Endodermal cell (in vitro differentiated cells): ENCODE results near the gene PTPRM. TPM values are rescaled to one million over a fixed set of nuclear protein-coding genes. Genes with fewer than 3 reads are reported as not detected.

Source experiments
- DNase-seq: peaks from one replicate; pipeline ENCODE4 v3.0.0-alpha.2; 2017
- H3K27ac ChIP-seq: 2 replicates; pipeline ENCODE4 v1.5.1; 2013; ENCODE audit warnings: mild to moderate bottlenecking, low read depth, low read length, moderate library complexity
- H3K27me3 ChIP-seq: 2 replicates; pipeline ENCODE4 v1.6.1; 2013; ENCODE audit warnings: mild to moderate bottlenecking, low read length, moderate library complexity; ENCODE audit not compliant: insufficient read depth, control insufficient read depth, poor library complexity, severe bottlenecking
- H3K36me3 ChIP-seq: 2 replicates; pipeline ENCODE4 v1.7.0; 2013; ENCODE audit warnings: mild to moderate bottlenecking, low read length, moderate library complexity; ENCODE audit not compliant: control insufficient read depth, insufficient read depth
- H3K4me1 ChIP-seq: one replicate; pipeline ENCODE4 v1.7.0; 2013; ENCODE audit warnings: low read length; ENCODE audit not compliant: control insufficient read depth, insufficient read depth
- H3K4me3 ChIP-seq: 2 replicates; pipeline ENCODE4 v1.5.1; 2013; ENCODE audit warnings: mild to moderate bottlenecking, low read length, moderate library complexity
- H3K9ac ChIP-seq: 2 replicates; pipeline ENCODE4 v1.6.1; 2013; ENCODE audit warnings: mild to moderate bottlenecking, low read length, moderate library complexity; ENCODE audit not compliant: poor library complexity, severe bottlenecking; ENCODE audit errors: extremely low read depth
- H3K9me3 ChIP-seq: 2 replicates; pipeline ENCODE4 v1.6.1; 2013; ENCODE audit warnings: mild to moderate bottlenecking, low read length, moderate library complexity; ENCODE audit not compliant: control insufficient read depth
- H3K27ac Mint-ChIP-seq: 2 replicates; pipeline ENCODE4 v1.8.0; 2020; ENCODE audit warnings: mixed read lengths
- H3K27me3 Mint-ChIP-seq: 2 replicates; pipeline ENCODE4 v1.8.0; 2021; ENCODE audit warnings: mild to moderate bottlenecking, mixed read lengths; ENCODE audit not compliant: insufficient read depth
- H3K36me3 Mint-ChIP-seq: 2 replicates; pipeline ENCODE4 v1.8.0; 2020; ENCODE audit warnings: low read depth, mixed read lengths
- H3K4me1 Mint-ChIP-seq: 2 replicates; pipeline ENCODE4 v1.8.0; 2020; ENCODE audit warnings: mixed read lengths
- H3K4me3 Mint-ChIP-seq: 2 replicates; pipeline ENCODE4 v1.8.0; 2020; ENCODE audit warnings: mild to moderate bottlenecking, moderate library complexity, mixed read lengths
- H3K9me3 Mint-ChIP-seq: 2 replicates; pipeline ENCODE4 v1.8.0; 2020; ENCODE audit warnings: mild to moderate bottlenecking, mixed read lengths
- WGBS, 2 experiments: methylation state at CpG; one replicate each; pipeline versions ENCODE4 v1.1.5 to v1.1.7; 2013; ENCODE audit warnings: missing lambda C conversion rate in 2 of 2, mixed read lengths in 1 of 2; ENCODE audit not compliant: insufficient coverage in 1 of 2, insufficient read length in 1 of 2; 5-methylcytosine and 5-hydroxymethylcytosine counted together
- total RNA-seq, 2 donors: library from RNA; stranded (reverse); fragmentation: NEBNext Ultra II Directional in 1 of 2; extraction: Animal tissue kit (Norgen Biotek cat#: 25700) in 1 of 2; gene quantifications; 2 replicates in 1 of 2; 3 replicates in 1 of 2; pipeline ENCODE4 v1.2.1, GENCODE V29; 2021
- TF ChIP-seq, protein P1 (sequence below): fragments of 200-600 bp; sonication (generic); conservative IDR thresholded peaks from 2 replicates; pipeline ENCODE4 v1.5.0; 2021; ENCODE audit warnings: antibody characterized with exemption, mild to moderate bottlenecking

Gene PTPRM
- total RNA-seq, 2 donors from 2014 or later = 47.2 to 57.6 TPM

DNA sequence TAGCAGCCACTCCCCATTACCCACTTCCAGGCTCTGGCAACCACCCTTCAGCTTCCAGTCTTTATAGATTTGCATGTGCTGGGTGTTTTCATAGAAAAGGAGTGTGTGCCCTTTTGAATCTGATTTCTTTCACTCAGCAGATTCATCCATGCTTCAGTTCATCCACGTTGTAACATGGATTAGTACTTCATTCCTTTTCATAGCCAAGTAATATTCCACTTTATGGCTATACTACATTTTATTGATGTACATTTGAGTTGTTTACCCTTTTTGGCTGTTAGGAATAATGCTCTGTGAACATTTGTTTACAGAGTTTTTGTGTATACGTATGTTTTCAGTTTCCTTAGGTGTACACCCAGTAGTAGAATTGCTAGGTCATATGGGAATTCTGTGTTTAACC, 836.6 kb downstream of the PTPRM start:
- H3K4me1 ChIP-seq = no peaks in the 10 kb centered on the region
- no peak overlapping the region for H3K27ac Mint-ChIP-seq
- H3K9me3 ChIP-seq = no peaks in the 10 kb centered on the region
- peaks cover 51% of the 10 kb centered on the region for H3K36me3 Mint-ChIP-seq
- WGBS, 2 experiments = 80 to 89% methylated on average over 1 to 2 of the region's 2 CpGs
- no peaks in the 10 kb centered on the region for H3K27me3 Mint-ChIP-seq
- H3K4me1 Mint-ChIP-seq = no peaks in the 10 kb centered on the region
- no peak for DNase-seq
- H3K9me3 Mint-ChIP-seq = peaks cover 5% of the 10 kb centered on the region
- no peak overlapping the region for H3K27ac ChIP-seq
- no peaks in the 10 kb centered on the region for H3K27me3 ChIP-seq
- no peak overlapping the region for H3K4me3 Mint-ChIP-seq
- H3K4me3 ChIP-seq = no peak overlapping the region
- peaks cover 53% of the 10 kb centered on the region for H3K36me3 ChIP-seq
- TF ChIP-seq, protein P1, sequence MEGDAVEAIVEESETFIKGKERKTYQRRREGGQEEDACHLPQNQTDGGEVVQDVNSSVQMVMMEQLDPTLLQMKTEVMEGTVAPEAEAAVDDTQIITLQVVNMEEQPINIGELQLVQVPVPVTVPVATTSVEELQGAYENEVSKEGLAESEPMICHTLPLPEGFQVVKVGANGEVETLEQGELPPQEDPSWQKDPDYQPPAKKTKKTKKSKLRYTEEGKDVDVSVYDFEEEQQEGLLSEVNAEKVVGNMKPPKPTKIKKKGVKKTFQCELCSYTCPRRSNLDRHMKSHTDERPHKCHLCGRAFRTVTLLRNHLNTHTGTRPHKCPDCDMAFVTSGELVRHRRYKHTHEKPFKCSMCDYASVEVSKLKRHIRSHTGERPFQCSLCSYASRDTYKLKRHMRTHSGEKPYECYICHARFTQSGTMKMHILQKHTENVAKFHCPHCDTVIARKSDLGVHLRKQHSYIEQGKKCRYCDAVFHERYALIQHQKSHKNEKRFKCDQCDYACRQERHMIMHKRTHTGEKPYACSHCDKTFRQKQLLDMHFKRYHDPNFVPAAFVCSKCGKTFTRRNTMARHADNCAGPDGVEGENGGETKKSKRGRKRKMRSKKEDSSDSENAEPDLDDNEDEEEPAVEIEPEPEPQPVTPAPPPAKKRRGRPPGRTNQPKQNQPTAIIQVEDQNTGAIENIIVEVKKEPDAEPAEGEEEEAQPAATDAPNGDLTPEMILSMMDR = no peak
- H3K9ac ChIP-seq = no peak overlapping the region

DNA sequence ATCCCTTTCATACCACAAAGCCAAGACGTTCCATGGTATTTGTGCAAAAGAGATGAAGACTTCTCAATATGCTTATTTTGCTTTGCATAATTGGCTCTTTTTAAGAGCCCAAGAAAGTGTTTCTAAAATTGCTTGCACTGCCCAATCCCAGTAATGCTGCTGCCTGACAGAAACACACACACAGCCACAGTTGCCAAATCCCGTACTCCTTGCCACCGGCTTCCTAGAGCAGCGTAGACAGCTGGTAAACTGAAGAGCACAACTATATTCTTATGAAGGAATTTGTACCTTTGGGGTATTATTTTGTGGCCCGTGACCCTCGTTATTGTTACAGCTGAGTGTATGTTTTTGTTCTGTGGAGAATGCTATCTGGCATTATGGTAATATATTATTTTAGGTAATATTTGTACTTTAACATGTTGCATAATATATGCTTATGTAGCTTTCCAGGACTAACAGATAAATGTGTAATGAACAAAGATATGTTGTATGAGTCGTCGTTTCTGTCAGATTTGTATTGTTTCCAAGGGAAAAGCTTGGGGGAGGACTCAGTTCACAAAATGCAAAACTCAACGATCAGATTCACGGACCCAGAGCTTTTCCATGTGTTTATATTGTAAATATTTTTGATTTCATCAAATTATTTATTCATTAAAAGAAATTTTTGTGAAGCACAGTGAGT, 839.2 kb downstream of the PTPRM start:
- TF ChIP-seq, protein P1 = no peak
- Mint-ChIP-seq H3K4me3 (no peak overlapping the region), H3K9me3 (peaks cover 21% of the 10 kb centered on the region), H3K27ac (no peak overlapping the region), H3K36me3 (peaks cover 58% of the 10 kb centered on the region), H3K4me1 (no peaks in the 10 kb centered on the region), H3K27me3 (no peaks in the 10 kb centered on the region)
- WGBS, 2 experiments = 96 to 100% methylated on average over 3 to 8 of the region's 10 CpGs
- H3K4me3 ChIP-seq = no peak overlapping the region
- no peak overlapping the region for H3K9ac ChIP-seq
- H3K36me3 ChIP-seq = peaks cover 42% of the 10 kb centered on the region
- peaks cover 6% of the 10 kb centered on the region for H3K9me3 ChIP-seq
- no peaks in the 10 kb centered on the region for H3K4me1 ChIP-seq
- no peaks in the 10 kb centered on the region for H3K27me3 ChIP-seq
- H3K27ac ChIP-seq = no peak overlapping the region
- no peak for DNase-seq

DNA sequence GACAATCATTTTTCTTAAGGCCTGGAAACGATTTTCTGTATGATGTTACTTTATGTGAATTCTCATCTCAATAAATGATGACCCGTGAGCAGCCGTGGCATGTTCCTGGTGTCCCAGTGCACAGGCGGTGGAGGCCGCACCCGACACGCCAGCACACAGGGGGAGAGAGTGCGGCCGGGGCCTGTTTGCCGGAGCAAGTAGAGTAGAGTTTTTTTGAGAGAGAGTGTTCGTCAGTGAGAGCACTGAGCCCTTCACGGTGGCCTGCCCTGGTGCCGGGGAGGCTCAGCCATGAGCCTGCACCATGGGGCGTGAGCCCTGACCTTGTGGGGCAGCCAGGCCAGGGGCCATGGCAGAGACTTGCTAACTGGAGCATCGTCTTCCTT, 839.7 kb downstream of the PTPRM start:
- Mint-ChIP-seq H3K27ac (no peak overlapping the region), H3K4me3 (no peak overlapping the region), H3K4me1 (no peaks in the 10 kb centered on the region), H3K27me3 (no peaks in the 10 kb centered on the region), H3K36me3 (peaks cover 58% of the 10 kb centered on the region), H3K9me3 (peaks cover 26% of the 10 kb centered on the region)
- H3K4me3 ChIP-seq = no peak overlapping the region
- H3K4me1 ChIP-seq = no peaks in the 10 kb centered on the region
- H3K27me3 ChIP-seq = no peaks in the 10 kb centered on the region
- no peak for DNase-seq
- H3K27ac ChIP-seq = no peak overlapping the region
- TF ChIP-seq, protein P1 = no peak
- WGBS, 2 experiments = 92 to 93% methylated on average over 11 to 15 of the region's 15 CpGs
- H3K9ac ChIP-seq = no peak overlapping the region
- peaks cover 42% of the 10 kb centered on the region for H3K36me3 ChIP-seq
- H3K9me3 ChIP-seq = peaks cover 9% of the 10 kb centered on the region
